ENCODE measurements around the gene COL21A1.

Gene COL21A1

DNA sequence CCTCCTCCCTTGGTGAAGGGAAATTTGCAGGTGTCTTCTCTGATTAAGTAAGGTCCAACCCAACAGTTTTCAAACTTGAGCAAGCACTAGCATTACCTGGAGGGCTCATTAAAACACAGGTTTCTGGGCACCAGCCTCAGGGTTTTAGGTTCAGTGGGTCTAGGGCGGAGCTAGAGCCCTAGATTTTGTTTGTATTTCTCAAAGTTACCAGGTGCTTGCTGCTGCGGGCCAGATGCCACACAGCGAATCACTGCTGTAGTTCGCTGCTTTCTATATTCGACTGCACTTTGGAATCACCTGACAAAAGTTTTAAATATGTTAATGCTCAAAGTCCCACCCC, 869 bp downstream of the COL21A1 start:
- in situ Hi-C loops (cut with HindIII; ENCODE audit: low sequenced_read_pairs) = no loop called here

DNA sequence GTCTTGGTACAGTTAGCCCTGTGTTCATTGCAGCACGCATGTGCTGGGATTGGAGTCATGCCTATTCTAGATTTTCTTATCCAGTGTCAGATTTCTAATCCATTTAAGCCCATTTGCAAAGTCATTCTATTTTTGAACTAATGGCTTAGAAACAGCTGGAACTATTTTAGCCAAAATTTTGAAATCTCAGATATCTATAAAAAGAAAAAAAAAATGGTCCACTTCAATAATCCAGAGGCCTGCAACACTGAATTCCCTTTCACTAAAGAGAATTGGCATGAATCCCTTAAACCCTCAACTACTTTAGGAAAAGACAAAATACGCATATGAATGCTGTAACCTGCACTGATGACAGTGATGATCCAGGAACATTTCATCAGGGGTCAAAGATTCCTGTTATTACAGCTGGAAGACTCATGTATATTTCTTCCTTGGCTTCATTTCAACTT, 1.5 kb downstream of the COL21A1 start:
- in situ Hi-C loops (cut with HindIII; ENCODE audit: low sequenced_read_pairs) = no loop called here

DNA sequence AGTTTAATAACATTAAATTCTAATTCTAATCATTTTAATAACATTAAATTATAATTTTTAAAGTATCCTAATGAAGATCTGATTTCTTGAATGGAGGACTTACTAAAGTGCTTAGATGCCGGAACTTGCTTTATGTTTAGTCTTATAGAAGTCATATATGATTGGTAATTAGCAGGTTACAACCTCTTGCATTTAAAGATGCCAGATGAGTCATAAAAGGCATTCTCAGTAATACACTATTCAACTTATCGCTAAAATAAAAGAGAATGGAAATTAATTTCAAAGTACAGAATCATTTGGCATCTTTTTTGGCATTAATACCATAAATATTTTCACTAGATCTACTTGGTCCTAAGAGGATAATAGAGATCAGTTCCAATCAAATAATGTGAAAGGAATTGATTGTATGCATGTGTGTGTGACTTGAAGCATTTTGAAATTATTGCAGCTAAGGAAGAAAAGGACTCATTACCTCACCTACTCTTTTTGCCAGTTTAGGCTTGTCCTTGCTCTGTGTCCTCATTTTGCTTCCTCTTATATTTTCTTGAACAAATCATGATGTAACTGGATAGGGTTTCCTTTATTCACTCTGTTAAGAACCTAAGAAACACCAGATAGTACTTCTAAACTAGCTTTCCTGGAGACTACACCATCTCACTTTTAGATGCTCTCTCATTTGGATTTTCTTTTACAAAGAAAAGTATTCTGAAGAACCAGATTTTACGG, 2.7 kb downstream of the COL21A1 start:
- in situ Hi-C loops (cut with HindIII; ENCODE audit: low sequenced_read_pairs) = no loop called here

DNA sequence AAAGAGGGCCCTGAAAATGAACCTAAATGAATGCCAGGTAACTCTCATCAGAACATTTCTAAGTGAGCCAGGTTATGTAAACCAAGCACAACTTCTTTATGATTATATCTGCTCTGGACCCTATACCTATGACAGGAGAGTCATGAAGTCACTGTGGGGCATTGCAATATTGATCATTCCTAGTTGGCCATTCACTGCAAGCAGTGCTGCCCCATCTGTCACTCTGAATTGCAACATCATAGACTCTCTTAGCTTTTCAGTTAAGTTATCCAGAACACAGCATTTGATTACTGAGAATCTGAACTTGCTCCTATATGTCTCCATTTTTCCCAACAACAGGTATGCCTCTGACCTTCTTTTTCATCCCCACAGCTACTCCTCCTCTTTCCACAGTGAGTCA, 3.3 kb downstream of the COL21A1 start:
- in situ Hi-C loops (cut with HindIII; ENCODE audit: low sequenced_read_pairs) = no loop called here

DNA sequence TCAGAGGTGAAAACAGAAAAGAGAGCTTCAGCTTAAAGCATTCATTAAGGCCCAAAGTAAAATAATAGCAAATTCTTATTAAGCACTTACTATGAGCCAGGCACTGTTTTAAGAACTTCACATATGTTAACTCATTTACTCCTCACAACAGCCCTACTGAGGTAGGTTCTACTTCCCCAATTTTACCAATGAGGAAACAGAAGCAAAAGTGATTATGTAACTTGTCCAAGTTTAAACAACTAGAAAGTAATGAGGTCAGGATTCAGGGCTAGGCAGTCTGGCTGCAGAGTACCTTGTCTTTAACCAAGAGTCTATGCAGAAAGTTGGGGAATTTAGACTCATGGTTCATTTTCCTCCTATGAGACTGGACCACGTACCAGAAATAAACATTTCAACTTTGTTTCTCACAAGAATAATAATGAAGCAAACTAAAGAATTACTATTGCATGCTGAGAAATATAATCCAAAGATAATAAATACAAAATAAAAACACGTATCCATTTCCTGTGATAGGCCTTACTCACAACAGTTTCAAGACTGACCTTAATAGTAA, 3.8 kb downstream of the COL21A1 start:
- in situ Hi-C loops (cut with HindIII; ENCODE audit: low sequenced_read_pairs) = no loop called here

DNA sequence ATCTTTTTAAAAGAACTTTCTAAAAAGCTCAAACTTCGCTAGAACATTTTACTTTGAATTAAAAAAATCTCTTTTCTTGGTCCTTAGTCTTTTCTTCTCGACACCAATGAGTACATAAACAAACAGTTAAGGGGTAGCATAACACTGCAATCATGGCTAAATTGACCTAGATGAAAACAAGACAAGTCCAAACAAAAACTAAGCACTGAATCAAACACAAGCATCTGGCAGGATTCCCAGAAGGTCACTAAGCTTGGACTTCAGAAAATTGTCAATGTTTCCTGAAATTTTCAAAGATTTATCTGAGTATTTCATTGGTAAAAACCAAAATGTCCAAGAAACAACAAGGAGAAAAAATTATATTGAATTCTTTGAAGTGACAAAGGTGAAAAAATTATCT, 5.0 kb downstream of the COL21A1 start:
- in situ Hi-C loops (cut with HindIII; ENCODE audit: low sequenced_read_pairs) = no loop called here

DNA sequence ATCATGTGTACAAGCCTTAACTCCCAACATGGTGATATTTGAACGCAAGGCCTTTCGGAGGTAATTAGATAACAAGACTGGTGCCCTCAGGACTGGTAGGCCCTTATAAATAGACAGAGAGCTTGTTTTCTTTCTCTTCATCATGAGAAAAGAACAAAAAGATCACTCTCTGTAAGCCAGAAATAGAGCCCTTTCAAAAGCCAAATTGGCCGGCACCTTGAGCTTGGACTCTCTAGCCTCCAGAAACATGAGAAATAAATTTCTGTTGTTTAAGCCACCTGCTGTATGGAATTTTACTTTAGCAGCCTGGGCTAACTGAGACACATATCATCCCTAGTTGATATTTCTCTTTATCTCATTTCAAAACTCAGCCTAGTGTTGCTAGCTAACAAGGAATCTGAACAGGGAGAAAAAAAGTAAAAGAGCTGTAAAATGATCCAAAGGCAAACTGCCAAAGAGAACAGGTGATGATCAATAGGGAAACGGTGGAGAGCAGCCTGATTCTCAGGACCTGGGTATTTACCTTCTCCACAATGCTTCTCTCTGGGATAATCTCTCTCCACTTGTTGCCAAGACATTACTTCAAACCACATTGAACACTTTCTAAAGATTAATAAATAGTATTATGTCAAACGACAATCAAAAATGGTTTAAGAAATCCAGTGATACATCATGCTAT, 6.1 kb downstream of the COL21A1 start:
- in situ Hi-C loops (cut with HindIII; ENCODE audit: low sequenced_read_pairs) = no loop called here

DNA sequence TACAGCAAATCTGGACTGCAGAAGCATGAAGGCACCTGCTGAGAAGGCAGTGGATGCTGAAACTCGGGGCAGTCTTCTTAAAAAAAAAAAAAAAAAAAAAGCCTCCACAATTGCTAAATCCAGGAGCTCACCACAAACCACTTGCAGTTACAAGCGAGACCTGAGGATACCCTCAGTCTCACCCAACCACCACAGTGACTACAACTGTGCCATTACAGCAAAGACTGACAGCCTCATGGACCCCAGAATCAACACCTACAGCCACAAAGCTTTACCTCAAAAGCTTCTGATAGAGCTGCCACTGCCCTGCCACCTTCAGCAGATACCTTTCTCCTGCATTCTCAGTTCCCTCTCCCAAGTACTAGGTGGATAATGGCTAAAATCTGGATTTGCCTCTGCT, 9.0 kb downstream of the COL21A1 start:
- in situ Hi-C loops (cut with HindIII; ENCODE audit: low sequenced_read_pairs) = no loop called here

DNA sequence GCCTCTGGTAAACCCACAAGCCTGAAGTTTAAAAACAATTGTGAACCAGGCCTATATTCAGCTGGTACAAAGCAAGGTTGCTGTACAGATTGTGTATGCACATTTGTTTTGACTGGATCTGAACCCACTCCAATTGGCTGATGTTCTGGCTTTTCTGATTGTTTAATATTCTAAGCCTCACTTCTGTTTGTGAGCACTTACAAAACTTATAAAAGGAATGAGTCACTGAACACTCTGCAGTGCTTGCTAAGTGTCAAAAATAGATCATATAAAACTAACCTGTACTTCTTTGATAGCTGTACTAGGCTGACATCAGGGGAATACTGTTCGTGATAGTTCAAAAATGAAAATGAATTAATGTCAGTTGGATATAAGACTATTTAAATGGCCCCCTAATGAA, 12.1 kb downstream of the COL21A1 start:
- in situ Hi-C loops (cut with HindIII; ENCODE audit: low sequenced_read_pairs) = no loop called here

DNA sequence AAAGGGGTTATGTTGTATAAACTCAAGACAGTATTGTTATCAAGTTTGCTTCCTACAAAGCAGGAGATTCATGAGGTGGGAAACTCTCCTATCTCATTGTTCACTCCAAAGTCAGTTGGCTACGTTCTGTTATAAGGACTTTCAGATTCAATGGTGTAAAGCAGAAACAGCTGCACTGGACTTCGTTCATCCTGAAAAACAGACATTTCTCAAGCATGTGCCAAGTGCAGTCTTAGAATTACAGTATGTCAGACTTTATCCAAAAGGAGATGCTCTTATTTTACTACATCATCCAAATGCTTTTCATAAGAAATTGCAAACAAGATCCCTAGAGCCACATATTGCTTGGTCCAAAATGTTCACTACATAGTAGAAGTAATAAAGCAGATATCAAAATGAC, 14.9 kb downstream of the COL21A1 start:
- in situ Hi-C loops (cut with HindIII; ENCODE audit: low sequenced_read_pairs) = no loop called here

DNA sequence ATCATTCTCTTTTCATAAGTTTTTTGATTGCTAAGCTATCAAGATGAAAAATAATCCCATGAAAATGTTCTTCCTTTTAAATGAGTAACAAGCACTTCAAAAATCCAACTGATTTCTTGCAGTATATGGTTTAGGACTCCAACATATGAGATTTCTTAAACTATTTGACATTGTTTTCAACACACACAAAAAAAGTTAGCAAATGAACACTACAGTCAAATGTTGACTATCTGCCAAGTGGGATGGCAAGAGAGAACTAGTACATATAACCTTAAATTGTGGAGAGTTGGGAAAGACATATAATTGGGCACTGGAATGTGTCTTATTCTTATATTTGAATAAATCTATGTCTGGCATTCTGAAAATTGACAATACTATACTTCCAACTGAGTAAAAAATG, 15.6 kb downstream of the COL21A1 start:
- in situ Hi-C loops (cut with HindIII; ENCODE audit: low sequenced_read_pairs) = no loop called here

DNA sequence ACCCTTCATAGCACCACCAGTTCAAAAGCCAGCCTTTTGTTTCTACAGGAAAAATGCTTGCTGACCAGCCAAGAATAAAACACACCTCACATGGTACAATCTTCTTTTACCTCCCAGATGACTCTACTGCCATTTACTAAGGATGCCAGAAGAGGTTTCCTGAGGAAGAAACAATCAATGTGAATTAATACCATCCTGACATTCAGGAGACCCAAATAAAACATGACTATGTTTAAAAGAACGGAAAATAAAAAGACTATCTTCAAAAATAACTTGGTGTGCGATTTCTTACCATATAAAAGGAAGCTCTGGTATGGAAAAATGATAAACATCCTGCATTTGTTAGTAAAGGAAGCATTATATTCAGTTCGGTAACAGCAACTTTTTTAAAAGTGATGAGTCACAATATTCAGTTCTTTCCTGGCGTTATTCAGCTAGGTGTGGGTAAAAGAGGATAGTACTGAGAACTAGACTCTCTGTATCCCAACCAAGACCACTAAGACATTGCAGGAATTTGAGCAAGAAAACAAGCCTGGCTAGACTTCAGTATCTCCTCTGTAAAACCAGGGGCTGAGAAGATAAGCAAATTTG, 16.3 kb downstream of the COL21A1 start:
- in situ Hi-C loops (cut with HindIII; ENCODE audit: low sequenced_read_pairs) = no loop called here

DNA sequence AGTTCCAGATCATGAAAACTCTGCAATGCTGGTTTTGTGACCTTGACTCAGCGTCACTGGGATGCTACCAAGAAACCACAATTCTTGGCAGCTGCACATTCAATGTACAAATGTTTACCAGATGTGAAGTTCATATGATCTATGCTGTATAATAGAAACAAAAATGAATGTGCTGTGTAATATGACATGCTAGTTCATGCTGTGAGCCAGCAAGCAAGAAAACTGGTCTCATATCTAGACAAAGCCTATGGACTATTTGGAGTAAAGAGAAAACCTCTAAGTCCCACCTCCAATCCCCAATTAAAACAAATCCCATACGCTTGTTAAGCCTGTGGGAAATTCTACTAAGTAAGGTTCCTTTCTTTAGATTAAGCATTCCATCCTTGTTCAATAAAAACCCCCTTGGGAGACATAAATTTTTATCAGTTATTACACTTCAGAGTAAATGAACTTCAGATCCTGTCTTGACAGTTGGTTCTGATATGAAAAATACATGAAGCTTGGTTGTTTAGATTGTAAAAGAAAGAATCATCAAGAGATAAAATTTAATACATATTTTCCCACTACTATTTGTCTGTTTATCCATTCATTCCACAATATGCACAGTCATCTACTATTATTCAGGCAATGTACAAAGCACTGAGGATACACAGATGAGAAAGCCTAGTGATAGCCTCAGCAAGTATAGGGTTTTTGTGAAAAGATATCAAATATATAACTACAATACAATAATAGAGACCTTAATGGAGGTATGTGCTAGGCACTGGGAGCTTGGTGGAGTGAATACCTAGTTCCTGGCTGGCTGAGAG, 20.1 kb downstream of the COL21A1 start:
- in situ Hi-C loops (cut with HindIII; ENCODE audit: low sequenced_read_pairs) = no loop called here

DNA sequence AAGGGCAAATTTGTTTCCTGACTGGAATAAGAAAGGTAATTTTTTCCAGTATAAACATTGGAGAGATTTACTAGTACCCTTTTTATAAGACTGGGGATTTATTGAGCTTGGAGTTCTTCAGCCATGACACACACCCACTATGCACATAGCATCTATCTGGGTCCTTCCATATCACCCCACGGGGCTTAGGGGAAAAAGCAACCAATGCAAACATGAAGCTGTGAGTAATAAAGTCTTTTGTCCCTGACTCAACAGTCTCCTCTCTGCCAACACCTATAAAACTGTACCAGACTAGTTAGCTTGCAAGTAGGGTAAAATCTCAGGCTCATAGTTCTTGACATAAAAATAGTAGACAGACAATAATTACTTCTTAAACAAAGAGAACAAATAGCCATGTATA, 23.4 kb downstream of the COL21A1 start:
- in situ Hi-C loops (cut with HindIII; ENCODE audit: low sequenced_read_pairs) = no loop called here

DNA sequence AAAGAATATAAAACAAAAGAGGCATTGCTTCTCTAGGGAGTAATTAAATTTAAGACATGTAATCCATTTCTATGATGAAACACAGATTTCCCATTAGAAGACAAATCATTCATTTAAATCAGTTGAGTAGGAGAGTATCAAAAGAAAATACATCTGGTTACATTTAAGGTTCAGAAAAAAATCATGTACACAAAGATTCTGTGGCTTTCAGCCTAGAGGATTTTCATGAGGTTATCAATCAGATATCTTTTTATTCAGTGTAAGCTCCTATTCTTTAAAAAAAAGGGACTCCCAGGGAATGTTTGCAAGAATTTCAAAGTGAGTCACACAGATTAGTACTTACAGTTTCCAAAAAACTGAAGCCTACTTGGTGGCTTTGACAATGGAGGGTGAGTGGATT, 24.9 kb downstream of the COL21A1 start:
- in situ Hi-C loops (cut with HindIII; ENCODE audit: low sequenced_read_pairs) = no loop called here

DNA sequence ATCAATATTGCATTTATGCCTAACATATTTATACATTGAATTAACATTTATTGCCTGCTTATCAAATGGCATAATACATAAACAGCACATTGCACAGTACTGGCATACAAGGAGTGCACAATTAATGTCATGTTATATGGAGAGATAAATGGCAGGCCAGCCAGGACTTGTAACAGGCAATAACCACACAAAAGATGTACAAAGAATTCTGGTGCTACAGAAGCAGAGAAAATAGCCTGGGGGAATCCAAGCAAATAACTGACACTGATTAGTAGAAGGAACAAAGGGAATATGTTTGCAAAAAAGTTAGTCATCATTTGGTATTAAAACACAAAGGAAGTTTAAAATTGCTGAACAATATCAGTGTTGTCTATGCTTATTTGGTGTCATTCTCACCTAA, 27.3 kb downstream of the COL21A1 start:
- in situ Hi-C loops (cut with HindIII; ENCODE audit: low sequenced_read_pairs) = no loop called here

DNA sequence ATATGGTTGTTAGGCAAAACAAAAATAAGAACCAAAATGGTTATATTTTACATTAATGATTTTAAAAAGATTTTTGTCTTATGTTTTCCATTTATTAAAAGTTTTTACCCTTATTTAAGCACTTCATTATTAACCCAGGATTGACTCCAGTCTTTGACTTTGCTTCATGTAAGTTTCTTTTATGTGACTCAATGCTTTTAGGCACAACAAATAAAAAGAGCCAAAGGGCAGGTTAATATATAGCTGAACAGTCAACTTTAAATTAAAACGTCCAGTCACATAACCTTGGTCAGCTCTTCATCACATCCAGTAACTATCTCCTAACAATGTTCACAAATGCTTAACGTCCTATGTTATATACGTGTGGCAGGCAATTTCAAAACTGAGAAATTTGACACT, 32.7 kb downstream of the COL21A1 start:
- in situ Hi-C loops (cut with HindIII; ENCODE audit: low sequenced_read_pairs) = no loop called here

DNA sequence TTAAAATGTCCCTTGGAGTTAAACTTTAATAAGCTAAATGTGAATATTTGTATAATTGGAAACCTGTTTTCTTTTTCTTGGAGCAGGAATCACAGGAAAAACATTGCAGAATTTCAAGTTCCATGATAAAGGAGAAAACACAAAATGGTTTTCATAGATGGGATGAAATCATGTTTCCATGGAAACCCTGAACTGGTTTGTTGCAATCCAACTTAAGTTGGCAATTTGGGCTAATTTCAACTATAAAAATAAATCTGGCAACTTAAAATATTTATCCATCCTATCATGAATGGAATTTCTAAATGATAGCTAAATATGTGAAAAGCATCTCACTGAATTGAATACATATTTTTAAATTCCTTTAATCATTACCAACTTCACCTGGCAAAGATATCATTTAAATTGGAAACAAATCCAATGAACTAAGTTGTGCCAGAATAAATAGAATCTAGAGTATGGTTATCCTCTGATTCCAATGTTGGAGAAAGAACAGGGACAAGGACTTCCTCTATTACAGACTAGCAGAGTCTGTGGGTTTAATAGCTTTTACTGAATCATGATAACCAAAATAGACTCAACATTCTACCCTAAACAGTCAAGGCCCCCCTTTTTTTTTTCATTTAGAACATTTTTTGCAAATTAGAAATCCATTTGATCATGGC, 33.2 kb downstream of the COL21A1 start:
- in situ Hi-C loops (cut with HindIII; ENCODE audit: low sequenced_read_pairs) = no loop called here

DNA sequence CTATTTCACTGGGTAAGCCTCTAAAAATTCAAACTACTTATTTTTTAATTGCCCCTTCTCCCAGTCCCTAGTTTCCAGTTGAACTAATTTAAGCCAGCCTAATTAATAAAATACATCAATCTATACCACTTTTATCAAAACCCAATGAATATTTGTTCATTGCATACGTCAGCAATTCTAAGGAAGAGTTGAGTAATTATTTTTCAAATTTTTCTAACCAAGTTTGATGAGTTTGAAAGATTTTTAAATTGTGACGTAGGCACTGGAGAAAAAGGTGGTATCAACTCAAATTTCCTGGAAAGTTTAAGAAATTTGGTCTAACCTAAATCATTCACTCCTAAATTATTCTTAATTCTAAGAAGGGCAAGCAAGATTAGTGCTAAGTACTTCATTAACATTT, 35.7 kb downstream of the COL21A1 start:
- in situ Hi-C loops (cut with HindIII; ENCODE audit: low sequenced_read_pairs) = no loop called here

DNA sequence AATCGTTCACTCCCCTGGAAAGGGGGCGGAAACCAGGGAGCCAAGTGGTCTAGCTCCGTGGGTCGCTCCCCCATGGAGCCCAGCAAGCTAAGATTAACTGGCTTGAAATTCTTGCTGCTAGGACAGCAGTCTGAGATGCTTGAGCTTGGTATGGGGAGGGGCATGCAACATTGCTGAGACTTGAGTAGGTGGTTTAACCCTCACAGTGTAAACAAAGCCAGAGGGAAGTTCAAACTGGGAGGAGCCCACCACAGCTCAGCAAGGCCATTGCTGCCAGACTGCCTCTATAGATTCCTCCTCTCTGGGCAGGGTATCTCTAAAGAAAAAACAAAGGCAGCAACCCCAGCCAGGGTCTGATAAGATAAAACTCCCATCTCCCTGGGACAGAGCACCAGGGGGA, 43.2 kb downstream of the COL21A1 start:
- in situ Hi-C loops (cut with HindIII; ENCODE audit: low sequenced_read_pairs) = no loop called here

DNA sequence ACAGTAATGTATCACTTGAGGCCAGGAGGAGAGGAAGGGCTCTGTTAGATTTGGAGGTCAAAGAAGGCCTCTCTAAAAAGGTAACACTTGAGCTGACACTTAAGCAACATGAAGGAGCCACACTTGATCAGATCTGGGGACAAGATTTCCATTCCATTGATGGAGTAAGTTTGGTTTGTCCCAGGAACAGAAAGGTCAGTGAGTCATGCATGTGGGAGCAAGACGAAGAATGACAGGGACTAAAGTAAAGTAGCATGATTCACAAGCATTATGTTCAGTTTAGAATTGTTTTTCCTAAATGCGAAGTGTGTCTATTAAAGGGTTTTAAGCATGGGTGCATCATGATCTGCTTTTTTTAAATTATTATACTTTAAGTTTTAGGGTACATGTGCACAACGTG, 47.4 kb downstream of the COL21A1 start:
- in situ Hi-C loops (cut with HindIII; ENCODE audit: low sequenced_read_pairs) = no loop called here

Data from DLD1 (cell line).